HG03442 (cell line): ENCODE measurements around the gene UST.
A peak's percentile ranks its signal among the peaks of the same experiment; 100 is the strongest.
"Not testable (repeated sequence)": the region's sequence is repeated elsewhere in the genome, so short reads cannot be mapped to it uniquely, and the experiment has no call there.

Experiments used
- ATAC-seq: cut with Tn5 transposase; IDR thresholded peaks from one replicate; pipeline ENCODE4 v1.9.1; 2021; ENCODE audit warnings: mild to moderate bottlenecking, moderate library complexity; ENCODE audit not compliant: unreplicated experiment

The UST gene

GRCh38 chr6:148735989-148736388, 10.8 kb upstream of the UST start:
- ATAC-seq, result no peak

- no peak for ATAC-seq
Observed at GRCh38 chr6:148736774-148737412, 9.9 kb upstream of the UST start.

- no peak for ATAC-seq
Observed at GRCh38 chr6:148737806-148738205, 9.0 kb upstream of the UST start.

GRCh38 chr6:148738946-148739821, 7.6 kb upstream of the UST start:
- no peak for ATAC-seq

GRCh38 chr6:148739822-148740128, 7.1 kb upstream of the UST start:
- ATAC-seq, result no peak

GRCh38 chr6:148743476-148743875, 3.4 kb upstream of the UST start:
- ATAC-seq, result no peak

GRCh38 chr6:148745926-148746325, 904 bp upstream of the UST start:
- ATAC-seq, result no peak

- no peak for ATAC-seq
Observed at GRCh38 chr6:148747145-148747470, 278 bp downstream of the UST start.

- no peak for ATAC-seq
Observed at GRCh38 chr6:148747471-148748165, 788 bp downstream of the UST start.

- no peak for ATAC-seq
Observed at GRCh38 chr6:148749674-148750073, 2.8 kb downstream of the UST start.

GRCh38 chr6:148750838-148751792, 4.3 kb downstream of the UST start:
- no peak for ATAC-seq

- no peak for ATAC-seq
Observed at GRCh38 chr6:148751793-148752170, 5.0 kb downstream of the UST start.

GRCh38 chr6:148755379-148755778, 8.5 kb downstream of the UST start:
- ATAC-seq, result not testable (repeated sequence)

GRCh38 chr6:148757944-148758480, 11.2 kb downstream of the UST start:
- peak; percentile 20 for ATAC-seq

GRCh38 chr6:148758492-148758891, 11.7 kb downstream of the UST start:
- ATAC-seq, result peak; percentile 80

GRCh38 chr6:148760258-148760534, 13.4 kb downstream of the UST start:
- no peak for ATAC-seq

- ATAC-seq, result peak; percentile 32
Observed at GRCh38 chr6:148760568-148761526, 14.0 kb downstream of the UST start.

- no peak for ATAC-seq
Observed at GRCh38 chr6:148761527-148762011, 14.7 kb downstream of the UST start.

- no peak for ATAC-seq
Observed at GRCh38 chr6:148762231-148762630, 15.4 kb downstream of the UST start.
